Activated CD8-positive, alpha-beta memory T cell treated with anti-CD3 and anti-CD28 coated beads for 36 hours (primary cell): Measurements from ENCODE around the gene CHST11. TPM values are rescaled to one million over a fixed set of nuclear protein-coding genes. Genes with fewer than 3 reads are reported as not detected.

Source experiments
- CTCF ChIA-PET: fragments of 350-600 bp; sonication (Branson Sonifier 250); formaldehyde crosslinking; loops from one replicate; lab custom pipeline; 2021; ENCODE audit warnings: antibody characterized with exemption; lab: Charles Lee
- POLR2A ChIA-PET: fragments of 350-600 bp; sonication (Branson Sonifier 250); formaldehyde crosslinking; loops from one replicate; lab custom pipeline; 2021; ENCODE audit warnings: antibody characterized with exemption; lab: Charles Lee
- total RNA-seq, 2 experiments: library from RNA; stranded (reverse); gene quantifications; one replicate each; pipeline ENCODE4 v1.2.3, GENCODE V29; 2021

The CHST11 gene
- total RNA-seq, 2 experiments from 2014 or later = 43.5 to 47.0 TPM

DNA sequence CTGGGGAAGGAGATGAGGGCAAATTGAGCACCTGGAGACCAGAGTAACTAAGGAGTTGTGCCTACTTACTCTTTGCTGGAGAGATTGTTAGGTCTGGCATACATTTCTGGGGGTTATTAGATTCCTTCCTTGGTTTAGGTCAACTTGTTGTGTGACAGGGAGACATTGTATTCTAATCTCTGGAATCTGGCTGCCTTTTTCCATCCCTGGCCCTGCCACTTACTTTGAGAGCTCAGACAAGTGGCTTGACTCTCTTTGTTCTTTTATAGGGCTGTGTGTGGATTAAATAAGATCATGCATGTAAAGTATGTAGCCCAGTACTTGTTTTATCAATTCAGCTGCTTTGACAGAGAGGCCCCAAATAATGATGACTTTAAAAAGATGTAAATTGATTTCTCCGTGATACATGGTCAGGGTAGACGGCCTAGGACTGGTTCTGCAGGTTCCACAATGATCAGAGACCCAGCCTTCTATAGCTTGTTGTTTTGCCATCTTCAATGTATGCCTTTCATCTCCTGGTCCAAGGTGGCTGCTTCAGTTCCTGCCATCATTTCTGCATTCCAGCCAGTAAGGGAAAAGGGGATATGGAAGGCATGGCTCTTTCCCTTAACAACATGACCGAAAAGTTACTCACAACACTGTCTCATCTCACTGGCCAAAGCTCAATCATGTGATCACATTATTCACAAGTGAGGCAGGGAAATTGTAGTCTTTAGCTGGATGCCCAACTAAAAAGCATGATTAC is 72.6 kb downstream of the CHST11 start:
- ChIA-PET CTCF (interaction anchor here (1.4 kb wide), 1 partner anchor 11 kb away, joined by 4 read pairs; no protein-coding TSS in a partner anchor), POLR2A (no interaction called here)

DNA sequence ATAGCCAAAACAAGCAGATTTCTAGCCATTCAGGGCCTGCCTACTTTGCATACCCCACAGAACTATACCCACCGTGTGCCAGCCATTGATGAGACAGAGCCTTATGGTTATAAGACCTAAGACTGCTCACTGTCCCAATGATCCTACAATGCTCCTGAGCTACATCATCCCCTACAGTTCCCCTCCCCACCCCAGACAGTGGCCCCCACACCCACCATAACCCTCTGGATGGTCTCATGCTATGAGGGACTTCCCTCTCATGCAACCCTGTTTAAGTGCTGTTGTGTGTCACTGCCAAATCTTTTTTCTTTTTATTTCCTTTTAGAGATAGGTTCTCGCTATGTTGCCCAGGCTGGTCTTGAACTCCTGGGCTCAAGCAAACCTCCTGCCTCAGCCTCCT is 75.9 kb downstream of the CHST11 start:
- ChIA-PET CTCF (no interaction called here), POLR2A (interaction anchor here (0.5 kb wide), 1 partner anchor 11 kb away, joined by 4 read pairs; no protein-coding TSS in a partner anchor)

DNA sequence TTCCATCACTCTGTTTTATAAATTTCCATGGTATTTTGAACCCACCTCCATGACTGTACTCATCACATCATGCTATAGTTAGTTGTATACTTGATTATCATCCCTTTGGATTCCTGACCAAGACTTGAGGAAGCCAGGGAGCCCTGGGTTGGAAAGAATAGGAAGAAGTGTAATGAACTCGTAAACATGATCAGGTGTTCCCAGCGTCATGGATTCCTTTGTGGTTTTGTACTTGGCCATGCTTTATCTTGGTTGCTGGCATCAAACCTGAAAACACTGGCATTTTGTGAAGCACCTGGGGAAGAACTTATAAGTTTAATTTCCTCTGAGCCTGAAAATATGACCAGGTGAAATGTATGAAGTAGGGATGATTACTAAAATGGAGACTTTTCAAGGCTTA is 76.4 kb downstream of the CHST11 start:
- ChIA-PET CTCF (no interaction called here), POLR2A (interaction anchor here (0.5 to 1.0 kb wide), 2 partner anchors 11 to 75 kb away, joined by 4 read pairs; no protein-coding TSS in a partner anchor)

DNA sequence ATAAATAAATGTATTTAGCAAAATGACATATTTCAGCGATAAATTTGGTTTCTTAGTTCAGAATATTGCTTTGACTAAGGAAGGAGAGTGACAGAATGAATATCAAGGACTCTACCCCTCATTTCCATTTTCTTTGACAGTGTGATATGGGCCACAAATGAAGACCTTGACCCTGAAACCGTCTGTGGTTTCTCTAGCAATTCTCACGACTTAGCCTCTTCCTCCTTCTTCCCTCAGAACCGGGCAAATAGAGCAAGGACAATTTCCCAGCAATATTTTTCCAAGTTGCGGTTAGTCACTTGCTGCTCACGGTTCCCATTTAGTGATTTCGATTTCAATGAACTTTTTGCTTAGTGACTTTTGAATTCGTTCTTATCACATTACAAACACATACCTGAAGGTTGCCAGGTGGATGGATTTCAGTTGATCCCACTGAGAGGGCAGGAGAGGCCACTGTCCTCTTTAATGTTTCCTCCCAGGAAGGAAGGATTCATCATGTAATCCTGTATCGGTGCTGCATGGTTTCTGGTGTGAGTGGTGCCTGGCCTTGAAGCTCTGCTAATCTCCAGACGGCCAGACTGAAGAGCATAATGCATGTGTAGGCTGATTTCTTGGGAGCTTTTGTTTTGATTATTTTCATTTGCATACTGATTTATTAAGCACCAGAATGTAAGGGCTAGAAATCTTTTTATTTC is 77.6 kb downstream of the CHST11 start:
- ChIA-PET POLR2A (interaction anchor here (0.6 to 1.0 kb wide), 2 partner anchors 36 to 76 kb away, joined by 3 to 4 read pairs; no protein-coding TSS in a partner anchor), CTCF (no interaction called here)

DNA sequence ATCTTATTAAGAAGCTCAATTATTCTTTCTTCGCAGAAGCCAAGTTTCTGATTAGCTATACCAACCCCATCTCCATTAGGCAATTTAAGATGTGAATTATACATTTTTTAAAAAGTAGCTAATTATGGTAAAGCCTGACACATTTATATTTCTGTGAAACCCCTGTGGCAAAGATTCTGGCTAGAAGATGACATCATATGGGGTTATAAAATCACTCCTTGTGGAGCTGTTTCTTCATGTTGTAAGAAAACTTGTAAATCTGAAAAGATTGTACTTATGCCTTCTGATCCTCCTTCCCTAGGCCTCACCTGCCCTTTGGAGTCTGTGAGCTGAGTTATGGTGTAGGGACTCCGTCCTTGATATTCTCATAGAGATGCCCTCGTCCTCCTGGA is 78.1 kb downstream of the CHST11 start:
- POLR2A ChIA-PET = interaction anchor here (0.5 to 0.6 kb wide), 2 partner anchors 35 to 47 kb away, joined by 3 read pairs; no protein-coding TSS in a partner anchor
- CTCF ChIA-PET = no interaction called here

DNA sequence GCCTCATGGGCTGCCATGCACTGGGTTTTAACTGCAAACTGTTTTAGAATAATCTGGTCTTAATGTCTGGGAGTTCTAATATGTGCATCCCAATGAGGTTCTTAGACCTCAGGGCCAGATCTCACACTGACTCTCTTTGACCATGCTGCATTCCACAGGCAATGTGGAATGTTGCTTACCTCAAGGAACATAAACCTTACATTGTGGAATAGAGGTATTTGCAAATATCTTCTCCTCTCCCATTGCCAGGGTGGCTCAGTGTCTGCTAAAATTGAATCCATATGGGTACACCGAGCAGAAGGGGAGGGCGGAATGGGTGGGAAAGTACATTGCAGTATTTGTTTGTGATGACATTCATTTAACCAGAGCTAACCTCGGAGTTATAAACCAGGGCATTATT is 78.6 kb downstream of the CHST11 start:
- POLR2A ChIA-PET = interaction anchor here (0.5 kb wide), 1 partner anchor 48 kb away, joined by 3 read pairs; no protein-coding TSS in a partner anchor

GRCh38 chr12:104536841-104537240 is 80.1 kb downstream of the CHST11 start:
- ChIA-PET CTCF (no interaction called here), POLR2A (no interaction called here)

More for the DNA sequence above, 78.6 kb downstream of the CHST11 start:
- CTCF ChIA-PET = no interaction called here

DNA sequence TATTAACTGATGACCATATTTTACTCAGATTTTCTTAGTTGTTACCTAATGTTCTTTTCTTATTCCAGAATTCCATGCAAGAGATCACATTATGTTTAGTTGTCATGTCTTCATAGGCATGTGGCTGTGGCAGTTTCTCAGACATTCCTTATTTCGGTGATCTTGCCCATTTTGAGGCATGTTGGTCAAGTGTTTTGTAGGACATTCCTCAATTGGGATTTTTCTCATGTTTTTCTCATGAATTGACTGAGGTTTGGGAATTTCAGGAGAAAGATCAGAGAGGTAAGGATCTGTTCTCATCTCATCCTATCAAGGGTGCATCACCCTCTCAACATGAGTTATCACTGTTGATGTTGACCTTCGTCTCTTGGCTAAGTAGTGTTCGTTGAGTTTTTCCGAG is 81.3 kb downstream of the CHST11 start:
- CTCF ChIA-PET = no interaction called here

DNA sequence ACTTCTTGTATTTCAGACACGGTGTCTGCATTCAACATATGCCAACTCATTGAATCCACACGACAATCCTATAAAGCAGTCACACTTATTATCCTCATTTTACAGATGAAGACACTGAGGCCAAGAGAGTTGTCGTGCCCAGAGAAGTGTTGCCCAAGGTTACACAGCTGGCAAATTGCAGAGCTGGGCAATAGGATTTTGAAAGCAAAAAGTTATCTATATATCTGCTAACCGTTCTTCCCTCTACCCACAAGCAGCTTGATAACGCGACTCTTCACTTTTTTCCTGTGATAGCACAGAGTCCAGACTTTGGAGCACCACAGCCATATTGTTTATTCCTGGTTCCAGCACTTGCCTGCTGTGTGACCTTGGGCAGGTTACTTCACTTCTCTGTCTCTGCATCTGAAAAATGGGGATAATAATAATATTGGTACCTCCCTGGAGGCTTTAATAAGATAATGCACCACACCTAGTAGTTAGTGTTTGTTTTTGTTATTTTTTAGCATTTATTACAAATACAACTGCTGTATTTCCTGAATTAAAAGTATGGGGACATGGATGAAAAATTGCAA is 82.2 kb downstream of the CHST11 start:
- ChIA-PET CTCF (no interaction called here), POLR2A (no interaction called here)

More for the DNA sequence above, 81.3 kb downstream of the CHST11 start:
- POLR2A ChIA-PET = no interaction called here

DNA sequence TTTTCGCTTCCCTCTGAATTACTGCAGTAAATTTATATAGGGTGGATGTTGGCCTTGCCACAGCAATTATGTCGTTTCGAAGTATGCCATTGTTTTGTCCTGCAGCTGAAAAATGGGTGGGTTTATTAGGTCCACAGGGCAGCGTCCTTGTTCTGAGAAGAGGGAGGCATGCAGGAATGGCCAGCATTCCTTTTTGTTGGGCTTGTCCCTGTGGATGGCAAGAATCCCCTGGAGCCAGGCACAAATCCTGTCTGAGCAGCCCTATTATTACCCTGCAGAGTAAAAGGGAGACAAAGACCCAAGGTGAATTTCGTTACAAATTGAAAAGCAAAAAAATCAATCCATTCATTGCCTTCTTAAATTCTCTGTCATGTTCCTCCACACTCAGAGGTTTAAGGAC is 88.1 kb downstream of the CHST11 start:
- ChIA-PET POLR2A (no interaction called here), CTCF (no interaction called here)

DNA sequence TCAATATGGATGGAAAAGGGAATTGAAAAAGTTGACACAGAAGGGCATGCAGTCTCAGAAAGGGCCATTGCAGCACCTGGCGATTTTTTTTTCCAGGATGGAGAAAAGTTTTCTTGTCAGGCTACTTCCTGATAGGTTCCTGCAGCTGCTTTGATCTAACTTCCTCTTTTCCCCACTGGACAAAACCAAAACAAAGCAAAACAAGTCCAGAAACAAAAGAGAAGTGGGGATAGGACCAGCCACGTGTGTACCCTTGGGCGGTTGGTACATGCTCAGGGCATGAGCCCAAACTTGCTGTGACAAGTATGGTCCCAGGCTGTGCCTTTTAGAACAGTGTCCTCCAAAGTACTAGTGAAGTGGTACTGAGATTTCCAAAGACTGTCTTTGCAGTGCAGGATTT is 89.8 kb downstream of the CHST11 start:
- CTCF ChIA-PET = interaction anchor here (0.7 kb wide), 1 partner anchor 88 kb away, joined by 3 read pairs; no protein-coding TSS in a partner anchor

GRCh38 chr12:104547235-104547634 is 90.5 kb downstream of the CHST11 start:
- ChIA-PET CTCF (no interaction called here), POLR2A (no interaction called here)

More for the DNA sequence above, 89.8 kb downstream of the CHST11 start:
- POLR2A ChIA-PET = interaction anchor here (0.6 kb wide), 1 partner anchor 562 kb away, joined by 3 read pairs; no protein-coding TSS in a partner anchor

DNA sequence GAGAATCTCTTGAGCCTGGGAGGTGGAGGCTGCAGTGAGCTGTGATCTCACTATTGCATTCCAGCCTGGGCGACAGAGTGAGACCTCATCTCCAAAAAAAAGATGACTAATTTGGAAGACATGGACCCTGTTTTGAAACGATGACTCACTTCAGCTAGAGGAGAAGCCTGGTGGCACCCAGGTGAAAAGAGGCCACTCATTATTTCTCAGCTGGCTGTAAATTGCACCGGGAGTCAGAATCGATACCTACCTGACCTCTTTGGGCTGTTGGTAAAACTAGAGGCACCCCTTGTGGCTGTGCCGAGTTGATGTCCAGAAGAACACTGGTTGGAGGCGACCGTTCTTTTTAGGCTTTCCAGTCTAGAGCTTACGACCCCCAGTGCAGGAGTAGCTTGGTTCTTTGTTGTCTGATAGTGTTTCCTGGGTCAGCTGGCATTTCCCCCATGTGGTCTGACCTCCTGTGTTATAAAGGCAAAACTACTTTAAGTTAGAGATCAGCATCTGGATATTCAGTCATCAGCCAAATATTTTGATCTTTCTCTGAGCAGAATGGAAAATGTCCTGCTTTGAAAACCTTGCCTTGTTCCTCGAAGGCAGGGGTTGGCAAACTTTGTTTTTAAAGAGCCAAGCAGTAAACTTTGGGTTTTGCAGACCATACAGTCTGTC is 93.2 kb downstream of the CHST11 start:
- CTCF ChIA-PET = no interaction called here
- POLR2A ChIA-PET = no interaction called here

- ChIA-PET CTCF (interaction anchor here (0.8 kb wide), 1 partner anchor 82 kb away, joined by 4 read pairs; no protein-coding TSS in a partner anchor), POLR2A (interaction anchor here (0.6 kb wide), 1 partner anchor 363 kb away, joined by 4 read pairs; no protein-coding TSS in a partner anchor)
Measured at GRCh38 chr12:104551313-104551931, 94.7 kb downstream of the CHST11 start.

DNA sequence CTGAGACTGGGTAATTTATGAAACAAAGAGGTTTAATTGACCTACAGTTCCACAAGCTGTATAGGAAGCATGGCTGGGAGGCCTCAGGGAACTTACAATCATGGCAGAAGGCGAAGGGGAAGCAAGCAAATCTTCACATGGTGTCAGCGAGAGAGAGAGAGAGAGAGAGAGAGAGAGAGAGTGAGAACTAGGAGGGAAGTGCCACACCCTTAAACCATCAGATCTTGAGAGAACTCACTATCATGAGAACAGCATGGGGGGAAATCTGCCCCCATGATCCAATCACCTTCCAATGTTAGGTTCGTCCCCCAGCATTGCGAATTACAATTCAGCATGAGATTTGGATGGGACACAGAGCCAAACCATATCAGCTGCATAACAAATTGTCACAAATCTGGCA is 96.7 kb downstream of the CHST11 start:
- CTCF ChIA-PET = no interaction called here
- POLR2A ChIA-PET = no interaction called here

- CTCF ChIA-PET = no interaction called here
- POLR2A ChIA-PET = no interaction called here
Measured at GRCh38 chr12:104555648-104556047, 98.9 kb downstream of the CHST11 start.

DNA sequence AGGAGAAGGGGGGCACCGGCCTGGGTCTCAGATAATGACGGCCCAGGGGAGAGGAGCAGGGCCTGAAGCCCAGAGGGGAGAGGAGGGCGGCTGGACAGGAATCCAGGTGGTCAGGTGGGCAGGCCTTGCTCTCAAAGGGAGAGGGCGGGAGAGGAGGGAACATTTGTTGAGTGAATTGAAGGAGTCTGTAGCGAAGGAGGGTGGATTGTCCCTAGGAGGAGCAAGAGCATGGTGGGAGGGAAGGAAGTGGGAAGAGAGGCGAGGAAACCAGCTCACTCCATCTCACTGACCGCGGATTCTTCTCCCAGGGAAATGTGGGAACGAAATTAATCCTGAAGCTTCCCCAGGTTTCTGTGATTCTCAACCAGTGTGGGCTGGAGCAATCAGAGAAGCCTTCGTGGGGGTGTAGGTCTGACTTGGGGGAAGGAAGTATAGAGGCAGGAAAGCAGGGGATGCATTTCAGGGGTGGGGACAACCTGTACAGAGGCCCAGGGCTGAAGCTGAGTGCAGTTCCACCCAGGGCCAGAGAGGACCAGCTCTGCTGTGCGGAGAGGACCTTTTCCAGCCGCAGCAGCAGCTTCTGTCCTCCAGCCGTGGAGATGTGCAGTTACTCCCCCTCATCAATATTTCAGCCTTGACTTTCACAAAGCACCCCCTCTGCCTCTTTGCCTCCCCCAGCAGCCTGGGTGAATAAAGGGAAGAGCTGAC is 100.9 kb downstream of the CHST11 start:
- ChIA-PET CTCF (no interaction called here), POLR2A (no interaction called here)

DNA sequence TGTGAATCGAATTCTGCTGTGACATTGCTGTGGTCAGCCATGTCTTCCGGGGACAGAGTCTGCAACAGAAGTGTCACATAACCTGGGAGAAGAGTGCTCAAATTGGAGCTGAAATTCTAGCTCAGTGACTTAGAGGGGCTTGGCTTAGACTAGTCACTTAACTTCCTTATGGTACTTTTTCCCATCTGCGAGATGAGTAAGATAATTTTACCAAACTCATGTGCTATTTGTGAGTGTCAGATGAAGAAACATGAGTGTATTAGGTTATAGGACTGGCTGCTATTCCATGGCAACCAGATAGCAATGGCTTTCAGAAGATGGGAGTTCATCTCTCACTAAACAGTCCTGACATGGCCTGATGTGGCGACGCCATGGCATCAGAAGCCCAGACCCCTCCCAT is 104.1 kb downstream of the CHST11 start:
- CTCF ChIA-PET = interaction anchor here (0.7 kb wide), 1 partner anchor 179 kb away, joined by 3 read pairs; no protein-coding TSS in a partner anchor
- POLR2A ChIA-PET = no interaction called here
